Pancreas (tissue), 10 donors: ENCODE data around the gene HCFC1R1. TPM values are rescaled to one million over a fixed set of nuclear protein-coding genes. Genes with fewer than 3 reads are reported as not detected.
A peak's percentile ranks its signal among the peaks of the same experiment; 100 is the strongest.

Experiments used
- ATAC-seq, 4 donors: fragments of 200-7000 bp; cut with Tn5 transposase; one replicate each; pipeline versions ENCODE4 v1.8.0 to v1.9.1; 2020; ENCODE audit warnings: mild to moderate bottlenecking in 4 of 4, moderate library complexity in 4 of 4
- DNase-seq, 6 donors: peaks; one replicate each; pipeline ENCODE4 v3.0.0-alpha.2; 2020
- FAIRE-seq: peaks from 2 replicates; lab custom pipeline; 2012; peaks lifted over from hg19 to GRCh38; lab: Jason Lieb, UNC
- H3K27ac ChIP-seq, 4 donors: fragments of 200-600 bp; sonication (generic); 1 replicate in 3 of 4; 2 replicates in 1 of 4; pipeline versions ENCODE4 v1.5.0 to v1.8.0; 2020
- H3K27me3 ChIP-seq, 4 donors: fragments of 200-600 bp; one replicate each; pipeline ENCODE4 v1.8.0; 2021
- H3K36me3 ChIP-seq, 3 donors: fragments of 200-600 bp; sonication (generic) in 1 of 3; one replicate each; pipeline versions ENCODE4 v1.5.0 to v1.8.0; 2020 to 2021
- H3K4me1 ChIP-seq, 3 donors: fragments of 200-600 bp; one replicate each; pipeline ENCODE4 v1.8.0; 2021
- H3K4me3 ChIP-seq, 4 donors: fragments of 200-600 bp; sonication (generic) in 2 of 4; one replicate each; pipeline versions ENCODE4 v1.5.0 to v1.8.0; 2020 to 2021
- H3K9me3 ChIP-seq, 4 donors: fragments of 200-600 bp; one replicate each; pipeline ENCODE4 v1.8.0; 2021
- WGBS, 2 donors: extraction: QIAGEN DNeasy Blood & Tissue Kit; methylation state at CpG; one replicate each; pipeline ENCODE4 v1.1.7; 2013; 5-methylcytosine and 5-hydroxymethylcytosine counted together
- intact Hi-C, 3 donors: fragments of 100-400 bp; cut with DNase I; formaldehyde crosslinking; loops; one replicate each; pipeline versions ENCODE4 v1.11.1 to v1.14.2; 2022
- polyA plus RNA-seq, 2 donors: library from polyadenylated mRNA; stranded (reverse); fragments of 200-250 nt; gene quantifications; one replicate each; pipeline ENCODE4 v1.2.3, GENCODE V29; 2013
- total RNA-seq, 6 donors: library from RNA; stranded (reverse); fragmentation: NEBNext Ultra II Directional in 4 of 6; extraction: Animal tissue kit (Norgen Biotek cat#: 25700) in 4 of 6; gene quantifications; one replicate each; pipeline versions ENCODE4 v1.2.1 to v1.2.4, GENCODE V29; 2021 to 2023
- TF ChIP-seq, protein P1 (sequence below), 4 donors: fragments of 200-600 bp; sonication (generic) in 3 of 4; IDR thresholded peaks; one replicate each; pipeline versions ENCODE4 v1.5.0 to v1.8.0; 2021; ENCODE audit warnings: antibody characterized with exemption in 4 of 4
- donor health status: healthy with polysubstance abuse.
- donor health status: DM: no; HTN: no; CAD: no; lungs with moderate emphysema.
- donor health status: DM: no; HTN: no; CAD: no.
- donor health status: control.
- donor health status: control.
- donor health status: Bipolar disorder and iron deficiency.
- donor health status: DM: yes; HTN: yes; CAD: no.
- donor health status: DM: no; HTN: no; CAD: no.
- donor health status: DM: no; HTN: no; CAD: no.
- donor health status: DM: yes; HTN: yes; CAD: no.

Gene HCFC1R1
- total and polyA plus RNA-seq, 8 donors = 10.5 to 119 (median 14.4) TPM

DNA sequence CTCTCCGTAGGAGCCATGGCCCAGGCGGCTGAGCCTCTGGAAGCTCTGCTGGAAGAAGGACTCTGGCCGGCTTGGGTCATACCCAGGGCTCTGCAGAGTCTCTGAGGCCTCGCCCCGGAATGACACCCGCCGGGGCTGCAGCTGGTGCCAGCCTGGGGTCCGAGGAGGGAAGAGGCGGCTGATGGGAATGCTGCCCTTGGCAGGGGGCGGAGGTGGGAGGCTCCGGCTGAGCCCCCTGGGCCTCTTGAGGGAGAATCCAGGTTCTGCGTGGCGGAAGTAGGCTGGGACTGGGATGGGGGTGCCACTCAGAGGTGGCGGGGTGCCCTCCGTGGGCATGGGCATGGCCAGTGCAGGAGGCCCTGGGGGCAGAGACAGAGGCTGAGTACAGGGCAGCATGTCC is 47.1 kb downstream of the HCFC1R1 start:
- FAIRE-seq = no peak
- ATAC-seq = no peak
- 90 to 95% methylated on average over 15 of the region's 15 CpGs for WGBS, 2 donors
- DNase-seq = peak in 2 of 6 donors; percentile 50 to 80
- Histone ChIP-seq H3K27ac (peak overlapping the region in 2 of 4 donors; percentile 38 to 58), H3K4me1 (peaks cover 15 to 34% (median 20%) of the 10 kb centered on the region in 3 donors), H3K4me3 (no peak overlapping the region), H3K27me3 (no peaks in the 10 kb centered on the region), H3K9me3 (no peaks in the 10 kb centered on the region), H3K36me3 (no peaks in the 10 kb centered on the region)
- TF ChIP-seq, protein P1, sequence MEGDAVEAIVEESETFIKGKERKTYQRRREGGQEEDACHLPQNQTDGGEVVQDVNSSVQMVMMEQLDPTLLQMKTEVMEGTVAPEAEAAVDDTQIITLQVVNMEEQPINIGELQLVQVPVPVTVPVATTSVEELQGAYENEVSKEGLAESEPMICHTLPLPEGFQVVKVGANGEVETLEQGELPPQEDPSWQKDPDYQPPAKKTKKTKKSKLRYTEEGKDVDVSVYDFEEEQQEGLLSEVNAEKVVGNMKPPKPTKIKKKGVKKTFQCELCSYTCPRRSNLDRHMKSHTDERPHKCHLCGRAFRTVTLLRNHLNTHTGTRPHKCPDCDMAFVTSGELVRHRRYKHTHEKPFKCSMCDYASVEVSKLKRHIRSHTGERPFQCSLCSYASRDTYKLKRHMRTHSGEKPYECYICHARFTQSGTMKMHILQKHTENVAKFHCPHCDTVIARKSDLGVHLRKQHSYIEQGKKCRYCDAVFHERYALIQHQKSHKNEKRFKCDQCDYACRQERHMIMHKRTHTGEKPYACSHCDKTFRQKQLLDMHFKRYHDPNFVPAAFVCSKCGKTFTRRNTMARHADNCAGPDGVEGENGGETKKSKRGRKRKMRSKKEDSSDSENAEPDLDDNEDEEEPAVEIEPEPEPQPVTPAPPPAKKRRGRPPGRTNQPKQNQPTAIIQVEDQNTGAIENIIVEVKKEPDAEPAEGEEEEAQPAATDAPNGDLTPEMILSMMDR (IDR thresholded peaks at IDR 0.05) = no peak
- intact Hi-C loops = no loop called here

DNA sequence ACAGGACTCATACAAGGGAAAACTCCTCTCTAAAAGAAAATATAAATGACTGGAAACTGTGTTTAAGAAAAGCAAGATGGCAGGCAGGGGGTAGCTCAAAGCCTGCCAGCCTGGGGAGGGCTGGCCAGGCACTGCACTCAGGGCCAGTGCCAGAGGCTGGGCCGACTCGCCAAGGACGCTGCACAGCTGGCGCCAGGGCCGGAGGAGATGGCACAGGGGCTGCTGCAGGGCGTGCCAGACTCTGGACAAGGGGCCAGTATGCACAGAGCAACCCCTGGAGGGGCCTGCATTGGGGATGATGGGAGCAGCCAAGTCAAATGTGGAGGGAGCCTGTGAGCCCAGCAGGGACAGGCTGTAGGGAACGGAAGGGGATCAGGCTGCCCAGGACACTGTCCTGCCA is 47.5 kb downstream of the HCFC1R1 start:
- H3K4me1 ChIP-seq = peaks cover 15 to 30% (median 20%) of the 10 kb centered on the region in 3 donors
- 46 to 48% methylated on average over 7 of the region's 7 CpGs for WGBS, 2 donors
- no peaks in the 10 kb centered on the region for H3K36me3 ChIP-seq
- H3K27ac ChIP-seq = no peak overlapping the region
- peak in 2 of 6 donors; percentile 51 to 68 for DNase-seq
- H3K4me3 ChIP-seq = no peak overlapping the region
- TF ChIP-seq, protein P1 (IDR thresholded peaks at IDR 0.05) = no peak
- no peaks in the 10 kb centered on the region for H3K9me3 ChIP-seq
- ATAC-seq = no peak
- intact Hi-C loops = no loop called here
- no peak for FAIRE-seq
- no peaks in the 10 kb centered on the region for H3K27me3 ChIP-seq

DNA sequence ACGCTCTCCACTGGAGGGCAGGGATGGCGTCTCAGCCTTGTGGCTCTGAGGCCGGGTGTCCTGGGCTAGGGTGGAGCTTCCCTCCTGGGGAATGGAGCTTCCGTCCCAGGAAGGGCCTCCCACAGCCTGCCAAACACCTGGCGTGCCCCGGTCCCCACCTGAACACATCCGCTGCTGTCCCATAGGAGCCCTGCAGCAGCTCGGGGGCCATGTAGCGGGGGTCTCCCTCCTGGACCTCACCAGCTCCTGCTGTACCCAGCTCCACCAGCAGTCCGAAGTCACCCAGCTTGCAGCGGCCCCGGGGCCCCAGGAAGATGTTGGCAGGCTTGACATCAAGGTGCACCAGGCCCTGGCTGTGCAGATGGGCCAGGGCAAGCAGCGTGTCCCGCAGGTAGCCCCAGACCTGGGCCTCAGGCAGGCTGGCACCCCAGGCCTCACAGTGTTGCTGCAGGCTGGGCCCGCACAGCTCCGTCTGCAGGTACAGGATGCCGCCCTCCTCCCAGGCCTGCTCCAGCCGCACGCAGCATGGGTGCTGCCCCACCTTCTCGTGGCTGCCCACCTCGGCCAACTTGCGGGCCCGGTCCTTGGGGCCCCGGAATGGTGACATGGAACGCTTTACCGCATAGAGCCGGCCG is 48.5 kb downstream of the HCFC1R1 start:
- intact Hi-C loops = no loop called here
- no peak overlapping the region for H3K4me3 ChIP-seq
- no peaks in the 10 kb centered on the region for H3K36me3 ChIP-seq
- peaks cover 15 to 32% (median 20%) of the 10 kb centered on the region in 3 donors for H3K4me1 ChIP-seq
- FAIRE-seq = no peak
- TF ChIP-seq, protein P1 (IDR thresholded peaks at IDR 0.05) = no peak
- H3K9me3 ChIP-seq = no peaks in the 10 kb centered on the region
- DNase-seq = peak in 2 of 6 donors; percentile 43 to 80
- WGBS, 2 donors = 96 to 97% methylated on average over 28 of the region's 28 CpGs
- ATAC-seq = no peak
- no peaks in the 10 kb centered on the region for H3K27me3 ChIP-seq
- H3K27ac ChIP-seq = no peak overlapping the region

DNA sequence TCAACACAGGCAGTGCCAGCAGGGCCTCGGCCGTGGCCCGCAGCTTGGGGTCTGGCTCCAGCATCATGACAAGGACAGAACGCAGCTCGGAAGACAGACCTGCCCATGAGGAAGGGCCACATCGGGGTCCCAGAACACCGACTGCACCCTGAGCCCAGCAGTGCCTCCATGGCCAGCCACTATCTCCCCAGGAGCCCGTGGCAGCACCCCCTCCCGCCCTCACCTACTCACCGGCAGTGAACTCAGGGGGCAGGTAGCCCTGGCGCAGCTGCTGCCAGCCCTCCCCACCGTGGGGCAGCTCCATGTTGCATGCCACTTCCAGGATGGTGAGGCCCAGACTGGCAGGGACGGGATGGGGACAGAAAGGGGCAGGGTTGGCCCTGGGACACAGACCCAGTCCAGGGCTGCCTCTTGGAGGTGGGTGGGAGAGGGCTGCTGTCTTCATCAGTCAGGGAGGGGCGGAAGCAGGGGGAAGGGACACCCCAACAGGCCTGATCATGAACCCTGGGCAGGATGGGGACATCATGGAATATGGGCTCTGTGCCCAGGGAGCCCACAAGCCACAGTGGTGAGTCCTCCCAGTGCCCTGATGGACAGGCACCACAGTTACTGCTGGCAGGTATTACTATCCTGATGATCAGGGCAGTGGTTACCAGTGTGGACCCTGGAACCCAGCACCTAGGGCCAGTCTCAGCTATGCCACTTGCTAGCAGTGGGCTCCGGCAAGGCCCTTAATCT is 49.3 kb downstream of the HCFC1R1 start:
- Histone ChIP-seq H3K4me1 (peaks cover 15 to 28% (median 20%) of the 10 kb centered on the region in 3 donors), H3K27ac (no peak overlapping the region), H3K4me3 (no peak overlapping the region), H3K36me3 (no peaks in the 10 kb centered on the region), H3K27me3 (no peaks in the 10 kb centered on the region), H3K9me3 (no peaks in the 10 kb centered on the region)
- intact Hi-C loops = no loop called here
- 93% methylated on average over 14 to 15 of the region's 15 CpGs for WGBS, 2 donors
- DNase-seq (peak in 1 of 6 donors; percentile 45), ATAC-seq (no peak), FAIRE-seq (no peak)
- TF ChIP-seq, protein P1 (IDR thresholded peaks at IDR 0.05) = no peak
